ENCODE data around the gene GABRP.

GRCh38 chr5:170791325-170791954 is 7.9 kb downstream of the GABRP start:
- TF ChIP-seq, protein P1, sequence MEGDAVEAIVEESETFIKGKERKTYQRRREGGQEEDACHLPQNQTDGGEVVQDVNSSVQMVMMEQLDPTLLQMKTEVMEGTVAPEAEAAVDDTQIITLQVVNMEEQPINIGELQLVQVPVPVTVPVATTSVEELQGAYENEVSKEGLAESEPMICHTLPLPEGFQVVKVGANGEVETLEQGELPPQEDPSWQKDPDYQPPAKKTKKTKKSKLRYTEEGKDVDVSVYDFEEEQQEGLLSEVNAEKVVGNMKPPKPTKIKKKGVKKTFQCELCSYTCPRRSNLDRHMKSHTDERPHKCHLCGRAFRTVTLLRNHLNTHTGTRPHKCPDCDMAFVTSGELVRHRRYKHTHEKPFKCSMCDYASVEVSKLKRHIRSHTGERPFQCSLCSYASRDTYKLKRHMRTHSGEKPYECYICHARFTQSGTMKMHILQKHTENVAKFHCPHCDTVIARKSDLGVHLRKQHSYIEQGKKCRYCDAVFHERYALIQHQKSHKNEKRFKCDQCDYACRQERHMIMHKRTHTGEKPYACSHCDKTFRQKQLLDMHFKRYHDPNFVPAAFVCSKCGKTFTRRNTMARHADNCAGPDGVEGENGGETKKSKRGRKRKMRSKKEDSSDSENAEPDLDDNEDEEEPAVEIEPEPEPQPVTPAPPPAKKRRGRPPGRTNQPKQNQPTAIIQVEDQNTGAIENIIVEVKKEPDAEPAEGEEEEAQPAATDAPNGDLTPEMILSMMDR (IDR thresholded peaks at IDR 0.05), result peak; percentile 74
- no peak for TF ChIP-seq SIN3A (IDR thresholded peaks at IDR 0.05; ENCODE audit: borderline replicate concordance, insufficient read depth, low read depth, low read length)
- no peak for TF ChIP-seq TCF7L2 (IDR thresholded peaks at IDR 0.05; ENCODE audit: low read depth, low read length)
- TF ChIP-seq REST (IDR thresholded peaks at IDR 0.05; ENCODE audit: insufficient read depth in 1 of 2, low read depth in 2 of 2, low read length in 1 of 2), result no peak
- no peak for TF ChIP-seq POLR2AphosphoS5 (IDR thresholded peaks at IDR 0.05; ENCODE audit: low read depth, low read length)

All from Panc1 (cell line).